GM21576 (cell line): Measurements from ENCODE around the gene PRKD2.

Experiments used
- ATAC-seq: cut with Tn5 transposase; IDR thresholded peaks from one replicate; pipeline ENCODE4 v1.9.1; 2021; ENCODE audit warnings: mild to moderate bottlenecking, moderate library complexity; ENCODE audit not compliant: unreplicated experiment

The PRKD2 gene

DNA sequence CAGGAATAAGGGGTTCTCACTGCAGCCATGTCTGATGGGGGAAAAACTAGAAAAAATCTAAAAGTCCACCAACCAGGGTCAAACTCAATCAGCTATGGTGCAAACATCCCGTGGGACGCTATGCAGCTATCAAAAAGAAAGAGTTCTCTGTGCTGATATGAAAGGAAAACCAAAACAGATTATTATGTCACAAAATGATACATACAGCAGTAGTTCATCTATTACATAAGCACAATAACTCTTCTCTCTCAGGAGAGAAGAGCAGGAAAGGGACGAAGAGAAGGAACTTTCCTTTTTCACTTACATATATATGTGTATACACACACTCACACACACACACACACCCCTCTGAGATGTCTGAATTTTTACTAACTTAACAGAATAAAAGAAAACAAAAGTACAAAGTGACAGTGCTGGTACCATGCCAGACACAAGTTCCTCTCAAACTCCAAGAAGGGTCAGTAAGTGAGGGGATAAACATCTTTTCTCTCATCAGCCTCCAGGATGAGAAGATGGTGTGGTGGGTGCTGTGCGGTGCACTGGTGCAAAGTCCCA, 26.1 kb upstream of the PRKD2 start:
- ATAC-seq: no peak

DNA sequence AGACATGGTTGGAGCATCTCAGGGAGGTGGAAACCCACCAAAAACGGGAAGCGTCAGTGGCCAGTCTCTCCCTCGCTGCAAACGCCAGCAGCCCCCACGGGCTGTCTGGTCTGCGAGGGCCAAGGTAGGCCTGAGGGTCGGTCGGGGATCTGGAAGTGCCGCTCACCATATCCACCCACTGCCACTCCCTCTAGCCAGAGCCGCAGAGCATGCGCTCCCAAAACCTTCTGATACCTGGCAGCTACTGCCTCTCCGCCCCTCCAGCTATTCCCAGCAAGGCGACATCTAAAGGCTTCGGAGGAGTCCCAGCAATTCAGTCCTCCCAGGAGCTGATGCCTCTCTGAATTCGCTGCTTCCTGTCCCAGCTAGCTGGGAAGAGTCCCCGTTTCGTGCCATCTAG, 24.5 kb upstream of the PRKD2 start:
- ATAC-seq: no peak

DNA sequence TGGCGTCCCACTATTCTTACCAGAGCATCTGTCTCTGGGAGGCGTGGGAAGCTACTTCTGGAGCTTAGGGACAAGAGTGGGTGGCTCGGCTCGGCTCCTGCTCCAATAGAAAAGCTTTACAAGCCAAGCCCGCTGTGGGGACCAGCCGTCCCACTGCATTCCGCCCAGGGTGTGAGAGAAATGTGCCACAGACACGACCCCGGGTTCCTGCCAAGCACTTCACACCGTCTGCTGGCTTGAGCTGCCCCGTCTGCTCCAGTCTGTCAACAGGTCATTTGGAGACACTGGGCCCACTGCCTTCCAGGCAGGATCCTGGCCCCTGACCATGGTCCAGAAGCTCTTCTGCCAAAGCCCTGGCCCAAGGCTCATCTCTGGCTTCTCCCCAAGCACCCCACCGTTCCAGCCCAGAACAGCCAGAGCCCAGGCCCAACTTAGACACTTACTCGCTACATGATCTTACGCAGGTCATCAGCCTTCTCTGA, 22.4 kb upstream of the PRKD2 start:
- no peak for ATAC-seq

DNA sequence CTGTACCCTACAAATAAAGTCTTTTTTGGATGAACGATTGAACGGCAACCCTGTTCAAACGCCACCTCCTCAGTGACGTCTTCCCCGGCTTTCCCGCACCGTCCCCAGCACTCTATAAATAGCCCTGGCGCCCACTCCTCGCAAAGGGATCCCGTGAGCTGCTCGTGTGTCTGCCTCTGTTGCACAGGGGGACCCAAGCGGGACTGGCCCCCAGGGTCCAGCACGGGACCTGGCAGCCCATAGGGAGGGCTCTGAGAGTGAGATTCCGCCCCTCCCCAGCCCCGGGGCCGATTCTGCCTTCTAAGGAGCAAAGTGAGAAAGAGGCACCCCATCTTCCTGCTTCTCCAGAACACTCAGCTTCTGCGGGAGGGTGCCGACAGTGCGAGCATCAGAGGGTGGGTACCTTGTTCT, 20.9 kb upstream of the PRKD2 start:
- ATAC-seq: no peak

DNA sequence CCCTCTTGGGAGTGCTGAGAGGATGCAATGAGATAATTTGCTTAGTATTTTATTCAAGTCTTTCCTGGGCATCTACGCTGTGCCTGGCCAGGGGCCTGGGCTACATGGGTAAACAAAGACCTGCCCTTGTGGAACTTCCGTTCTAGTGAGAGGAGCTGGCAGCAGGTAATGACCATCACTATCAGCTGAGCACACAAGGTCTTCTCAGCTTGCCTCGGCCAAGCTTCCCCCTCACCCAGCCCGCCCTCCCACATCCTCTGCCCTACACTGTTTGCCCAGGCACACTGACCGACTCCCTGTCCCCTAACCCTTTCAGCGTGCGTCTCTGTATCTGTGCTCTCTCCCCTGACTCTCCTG, 20.4 kb upstream of the PRKD2 start:
- no peak for ATAC-seq

DNA sequence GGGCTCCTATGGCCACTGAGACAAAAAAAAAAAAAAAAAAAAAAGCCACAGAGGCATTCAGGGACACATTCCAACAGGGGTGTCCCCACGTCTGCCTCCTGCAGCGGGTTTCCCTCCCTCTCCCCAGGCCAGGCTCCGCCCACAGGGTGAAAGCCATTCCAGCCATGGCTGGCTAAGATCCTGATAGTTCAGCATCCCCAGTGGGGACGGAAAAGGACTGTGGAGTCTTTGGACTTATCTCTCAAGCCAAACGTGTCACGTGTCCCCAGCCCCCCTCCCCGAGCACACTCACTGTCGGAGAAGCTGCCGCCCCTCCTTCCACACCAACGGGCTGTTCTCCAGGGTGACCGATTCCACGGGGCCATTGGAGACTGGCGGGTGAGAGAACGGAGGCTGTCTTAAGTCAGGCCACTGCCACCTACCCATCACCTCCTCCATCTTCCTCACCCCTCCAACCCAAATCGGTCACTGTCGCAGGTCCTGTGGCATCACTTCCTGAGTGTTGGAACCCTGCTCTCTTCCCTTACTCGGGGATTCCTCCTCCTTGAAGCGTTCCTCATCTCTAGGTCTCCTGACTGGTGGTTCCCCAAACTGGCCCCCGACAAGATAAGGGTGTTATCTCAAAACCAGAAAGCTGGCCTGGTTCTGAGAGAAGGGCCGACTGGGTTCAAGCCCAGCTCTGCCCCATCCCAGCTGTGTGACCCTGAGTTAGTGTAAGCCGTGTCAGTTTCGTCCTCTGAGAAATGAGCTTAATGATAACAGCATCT, 19.8 kb upstream of the PRKD2 start:
- ATAC-seq: no peak

DNA sequence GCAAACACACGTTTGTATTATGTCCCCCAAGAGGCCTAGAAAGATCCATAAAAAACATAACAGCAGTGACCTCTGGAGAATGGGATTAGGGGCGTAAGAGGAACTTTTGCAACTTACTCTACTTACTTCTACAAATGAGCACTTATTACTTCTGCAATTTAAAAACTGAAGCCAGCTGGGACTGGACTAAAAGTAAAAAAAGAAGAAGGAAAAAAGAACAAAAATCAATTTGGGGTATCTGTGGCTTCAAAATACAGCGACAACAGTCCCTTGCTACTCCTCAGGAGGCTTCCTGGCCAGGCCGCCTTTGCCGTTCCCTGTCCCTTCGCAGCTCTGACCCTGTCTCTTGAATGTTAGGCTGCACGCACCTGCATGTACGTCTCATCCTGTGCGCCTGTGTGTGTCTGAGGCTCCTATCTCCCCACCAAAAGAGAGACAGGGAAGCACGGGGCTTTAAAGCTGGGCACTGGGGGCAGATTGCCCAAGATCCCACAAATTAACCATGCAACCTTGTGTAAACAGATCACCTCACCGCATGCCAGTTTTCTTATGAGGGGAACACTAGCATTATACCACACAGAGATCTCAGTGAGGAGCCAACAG, 16.9 kb upstream of the PRKD2 start:
- ATAC-seq: no peak

DNA sequence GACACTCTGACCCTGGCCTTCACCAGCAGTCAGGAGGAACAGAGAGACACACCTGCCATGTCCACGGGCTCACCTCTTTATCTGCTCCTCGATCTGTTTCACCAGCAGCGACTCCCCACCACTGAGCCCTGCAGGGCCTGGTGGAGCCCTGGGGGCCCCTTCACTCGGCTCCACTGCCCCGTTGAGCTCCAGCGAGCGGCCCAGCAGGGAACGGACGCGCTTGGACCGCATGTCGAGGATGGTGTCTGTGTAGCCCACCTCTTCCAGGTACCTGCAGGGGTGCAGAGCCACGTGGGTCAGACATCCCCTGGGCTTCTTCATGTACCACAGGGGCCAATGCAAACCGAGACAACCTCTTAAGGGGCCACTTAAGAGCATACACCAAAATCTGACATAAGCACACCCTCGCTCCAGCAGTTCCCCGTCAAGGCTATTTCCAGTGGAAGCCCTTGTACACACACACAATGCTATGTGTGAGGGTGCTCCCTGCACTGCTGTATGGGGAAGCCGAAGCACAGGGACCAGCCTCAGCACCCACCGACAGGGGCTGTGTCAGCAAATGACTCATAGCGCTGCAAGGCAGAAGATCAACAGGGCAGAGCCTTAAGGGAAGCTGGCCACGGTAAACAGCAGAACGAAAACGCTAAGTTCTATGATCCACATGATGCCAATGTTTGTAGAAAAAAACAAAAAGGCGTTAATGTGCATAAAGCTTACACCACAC, 16.2 kb upstream of the PRKD2 start:
- no peak for ATAC-seq

DNA sequence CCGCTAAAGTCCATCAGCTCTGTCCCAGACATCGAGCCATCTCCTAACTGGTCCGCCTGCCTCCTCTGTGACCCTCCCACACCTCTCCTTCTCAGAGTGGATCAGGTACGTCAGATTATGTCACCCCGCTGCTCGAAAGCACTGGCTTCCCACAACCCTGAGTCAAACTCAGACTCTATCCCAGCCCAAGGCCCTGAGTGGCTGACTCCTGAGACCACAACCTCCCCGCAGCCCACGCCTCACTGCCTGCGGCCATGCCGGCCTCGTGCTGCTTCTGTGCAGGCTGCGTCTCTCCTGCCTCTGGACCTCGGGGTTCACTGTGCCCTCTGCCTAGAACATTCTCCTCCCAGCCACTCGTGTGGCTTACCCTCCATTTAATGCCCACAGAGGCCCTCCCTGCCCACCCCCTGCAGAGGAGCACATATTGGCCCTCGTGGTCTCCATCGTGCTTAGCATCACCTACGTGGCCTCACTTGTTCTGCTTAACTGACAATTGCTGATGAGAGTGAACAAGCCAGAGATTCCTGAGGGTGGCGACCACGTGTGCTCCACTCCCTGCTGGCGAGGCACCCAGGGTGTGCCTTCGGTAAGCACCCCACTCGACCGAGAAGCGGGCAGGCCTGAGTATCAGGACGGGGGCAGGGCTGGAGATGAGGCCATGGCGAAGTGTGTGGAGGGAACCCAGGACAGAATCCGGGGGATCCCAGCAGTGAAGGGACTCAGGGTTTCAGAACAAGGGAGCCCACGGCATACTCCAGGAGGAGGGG, 15.4 kb upstream of the PRKD2 start:
- no peak for ATAC-seq

DNA sequence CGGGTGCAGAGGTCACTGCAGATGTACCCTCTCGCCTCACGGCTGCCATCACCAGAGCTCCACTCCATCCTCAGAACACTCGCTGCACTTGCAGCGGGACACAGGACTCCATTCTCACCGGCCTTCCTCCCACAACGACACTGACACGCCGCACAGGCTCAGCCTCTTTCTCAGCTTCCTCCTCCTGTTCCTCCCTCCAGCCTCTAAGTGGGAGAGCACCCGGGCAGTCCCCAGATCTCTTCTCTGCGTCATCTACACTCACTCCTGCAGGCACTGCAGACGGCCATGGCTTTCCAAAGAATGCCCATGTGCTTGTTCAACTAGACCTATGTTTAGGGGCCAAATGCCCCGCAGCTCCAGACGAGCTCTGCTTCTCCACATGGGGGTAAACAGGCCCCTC, 14.7 kb upstream of the PRKD2 start:
- ATAC-seq: no peak

DNA sequence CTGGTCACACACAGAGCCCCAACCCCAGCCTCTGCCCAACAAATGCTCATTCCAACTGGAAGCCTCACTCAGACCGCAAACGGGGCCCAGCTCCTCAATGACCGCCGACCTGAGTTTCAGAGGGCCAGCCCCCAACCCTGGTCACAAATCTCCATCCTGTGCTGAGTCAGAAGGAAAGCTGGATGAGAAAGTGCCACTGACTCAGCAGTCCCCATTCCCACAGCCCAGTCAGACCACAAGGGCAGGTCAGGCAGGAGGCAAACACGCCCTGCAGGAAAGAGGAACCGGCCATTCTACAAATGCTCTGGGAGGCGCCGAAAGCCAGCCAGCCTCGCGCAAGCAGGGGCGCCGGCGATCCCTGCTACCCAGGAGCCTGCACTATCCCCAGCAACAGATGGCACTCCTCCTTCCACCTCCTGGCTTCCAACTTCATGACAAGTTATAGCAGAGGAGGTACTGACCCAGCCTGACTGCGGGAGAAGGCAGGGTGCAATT, 14.1 kb upstream of the PRKD2 start:
- no peak for ATAC-seq

DNA sequence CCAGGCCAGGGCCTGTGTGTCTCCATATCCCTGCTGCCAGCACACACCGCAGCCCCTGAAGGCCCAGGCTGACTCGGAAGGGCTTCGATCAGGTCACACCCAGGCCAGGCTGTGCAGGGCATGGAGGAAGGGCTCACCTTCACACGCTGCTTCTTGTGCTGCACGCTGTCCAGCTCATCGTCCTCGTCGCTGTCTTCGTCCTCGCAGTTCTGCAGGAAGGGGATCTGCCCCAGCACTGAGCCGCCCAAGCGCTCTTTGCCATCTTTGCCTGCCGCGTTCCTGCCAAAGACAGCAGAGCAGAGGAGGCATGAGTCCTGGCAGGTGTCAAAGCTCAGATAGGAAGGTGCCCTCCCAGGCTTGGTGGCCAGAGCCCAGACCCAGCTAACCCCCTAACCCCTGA, 13.7 kb upstream of the PRKD2 start:
- ATAC-seq: no peak

DNA sequence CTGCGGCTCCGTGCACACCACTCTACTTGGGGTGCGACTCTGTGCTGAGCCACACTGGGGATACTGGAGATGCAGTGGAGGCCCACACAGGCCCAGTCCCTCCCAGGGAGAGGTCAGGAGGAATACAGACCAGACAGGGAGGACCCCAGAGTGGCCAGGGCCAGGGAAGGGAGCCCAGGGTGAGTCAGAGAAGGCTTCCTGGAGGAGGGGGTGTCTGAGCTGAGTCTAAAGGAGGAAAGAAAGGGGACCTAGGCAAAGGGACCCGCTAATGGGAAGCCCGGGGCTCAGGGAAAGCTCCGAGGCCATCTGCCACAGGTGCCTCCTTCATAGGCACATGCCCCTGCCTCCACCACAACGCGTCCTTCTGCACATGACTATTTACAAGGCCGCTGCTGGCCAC, 13.3 kb upstream of the PRKD2 start:
- no peak for ATAC-seq

DNA sequence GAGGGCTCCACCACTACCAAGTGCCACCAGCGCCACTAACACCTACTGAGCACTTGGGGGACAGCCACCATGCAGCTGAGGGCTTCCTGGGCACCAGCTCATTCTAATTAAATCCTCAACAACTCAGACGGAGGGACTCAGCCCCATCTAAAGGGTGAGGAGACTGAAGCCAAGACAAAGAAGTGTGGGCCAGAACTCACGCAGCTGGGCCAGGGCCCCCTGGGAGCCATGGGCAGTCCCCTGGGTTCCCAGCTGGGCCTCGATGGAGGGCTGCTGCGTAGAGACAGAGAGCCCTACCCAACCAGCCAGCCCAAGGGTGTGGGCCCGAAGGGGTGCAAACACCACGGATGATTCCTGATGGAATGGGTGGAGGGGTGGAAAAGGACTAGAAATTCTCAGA, 12.8 kb upstream of the PRKD2 start:
- no peak for ATAC-seq

DNA sequence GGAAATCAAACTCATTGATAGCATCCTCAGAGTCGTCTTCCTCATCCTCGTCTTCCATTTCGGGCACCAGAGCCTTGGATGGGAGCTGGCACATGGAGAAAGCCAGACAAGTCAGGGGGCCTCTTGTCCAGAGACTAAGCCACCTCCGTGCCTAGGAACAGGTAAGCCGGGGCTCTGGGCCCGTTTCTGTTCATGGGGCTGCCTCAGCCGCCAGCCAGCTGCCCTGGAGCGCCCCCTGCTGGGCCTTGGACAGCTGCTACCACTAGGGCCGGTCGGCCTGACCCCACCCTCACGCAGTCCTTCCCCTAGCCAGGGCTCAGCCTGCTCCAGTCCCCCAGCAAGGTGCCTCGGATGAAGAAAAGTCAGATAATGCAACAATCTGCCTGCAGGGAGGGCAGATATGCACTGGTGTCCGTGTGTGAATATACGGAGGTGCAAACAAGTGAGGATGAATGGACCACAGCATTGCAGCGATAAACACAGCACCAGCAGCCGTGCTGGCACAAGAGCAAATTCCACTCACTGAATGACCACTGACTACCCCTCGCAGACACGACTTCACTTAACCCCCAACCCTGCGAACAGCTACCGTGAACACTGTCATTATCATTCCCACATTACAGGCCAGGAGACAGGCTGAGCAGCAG, 11.9 kb upstream of the PRKD2 start:
- ATAC-seq: no peak

DNA sequence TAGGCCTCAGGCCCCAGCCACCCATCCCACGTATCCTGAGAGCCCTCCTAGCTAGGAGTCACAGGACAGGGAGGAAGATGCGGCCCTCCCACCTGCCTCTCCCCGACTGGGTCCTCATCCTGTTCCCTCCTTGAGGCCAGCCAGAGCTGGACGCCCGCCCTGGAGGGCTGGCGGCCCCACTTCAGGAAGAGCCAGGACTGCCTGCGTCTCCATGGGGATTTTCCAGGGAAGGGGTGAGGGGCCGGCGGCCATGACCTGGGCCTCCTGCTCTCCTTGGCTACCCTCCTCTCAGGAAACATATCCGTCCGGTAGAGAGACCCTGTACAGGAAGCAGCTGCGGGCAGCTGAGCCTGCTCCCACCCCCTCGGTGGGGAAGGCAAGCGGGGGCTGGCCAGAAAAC, 11.3 kb upstream of the PRKD2 start:
- no peak for ATAC-seq

DNA sequence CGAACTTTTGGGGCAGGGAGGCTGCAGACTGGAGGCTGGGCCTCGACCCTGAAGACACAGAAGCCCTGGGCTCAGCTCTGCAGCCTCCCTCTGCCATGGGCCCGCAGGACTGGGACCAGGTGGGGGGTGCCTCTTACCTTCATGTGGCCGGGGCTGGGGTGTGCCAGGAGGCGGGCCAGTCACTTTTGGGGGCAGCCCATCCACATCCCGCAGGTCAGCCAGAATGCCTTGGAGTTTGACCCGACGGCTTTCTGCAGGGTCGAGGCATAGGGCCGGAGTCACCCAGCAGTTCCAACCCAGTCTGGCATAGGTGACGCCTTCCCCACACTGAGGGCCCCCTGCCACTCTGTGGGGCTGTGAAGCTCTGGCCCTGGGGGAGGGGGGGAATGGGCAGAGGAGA, 10.8 kb upstream of the PRKD2 start:
- no peak for ATAC-seq

DNA sequence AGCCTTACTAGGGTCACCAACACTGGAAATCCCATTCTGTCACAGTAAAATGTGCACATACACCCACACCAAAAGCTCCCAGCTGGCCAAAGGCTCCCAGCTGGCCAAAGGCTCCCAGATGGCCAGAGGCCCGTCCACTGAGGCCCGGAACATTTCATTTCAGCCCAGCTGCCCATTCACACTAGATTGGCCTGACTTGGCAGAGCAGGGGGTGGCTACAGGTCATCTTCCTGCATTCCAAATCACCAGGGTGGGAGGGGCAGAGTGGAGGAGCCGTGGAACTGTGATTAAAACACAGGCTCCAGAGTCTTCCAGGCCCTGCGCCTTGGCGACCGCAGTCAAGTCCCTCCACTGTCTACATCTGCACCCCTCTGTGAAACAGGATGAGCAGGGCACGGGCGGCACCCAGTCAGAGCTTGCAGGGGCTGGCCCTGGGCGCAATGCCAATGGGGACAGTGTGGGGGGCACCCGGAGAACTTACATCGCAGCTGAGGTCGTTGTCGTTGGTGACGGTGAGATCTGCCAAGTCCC, 10.1 kb upstream of the PRKD2 start:
- no peak for ATAC-seq

DNA sequence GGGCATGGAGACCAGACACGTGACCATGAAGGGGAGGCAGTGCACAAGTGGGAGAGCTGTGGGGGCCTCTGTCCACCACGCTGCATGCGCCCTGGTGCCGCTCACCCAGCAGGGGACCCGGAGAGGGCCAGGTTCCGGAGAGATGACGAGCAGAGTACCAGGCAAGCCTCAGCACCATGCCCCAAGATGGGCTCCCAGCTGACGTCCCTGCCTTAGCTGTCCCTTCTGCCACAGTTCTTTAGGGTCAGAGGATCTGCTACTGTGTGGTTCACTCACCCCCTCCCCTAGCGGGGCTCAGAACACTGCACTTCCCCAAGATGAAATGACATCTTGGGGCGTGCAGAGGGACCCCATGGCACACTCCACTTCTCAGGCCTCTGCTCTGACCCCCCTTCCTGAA, 9.6 kb upstream of the PRKD2 start:
- ATAC-seq: no peak

DNA sequence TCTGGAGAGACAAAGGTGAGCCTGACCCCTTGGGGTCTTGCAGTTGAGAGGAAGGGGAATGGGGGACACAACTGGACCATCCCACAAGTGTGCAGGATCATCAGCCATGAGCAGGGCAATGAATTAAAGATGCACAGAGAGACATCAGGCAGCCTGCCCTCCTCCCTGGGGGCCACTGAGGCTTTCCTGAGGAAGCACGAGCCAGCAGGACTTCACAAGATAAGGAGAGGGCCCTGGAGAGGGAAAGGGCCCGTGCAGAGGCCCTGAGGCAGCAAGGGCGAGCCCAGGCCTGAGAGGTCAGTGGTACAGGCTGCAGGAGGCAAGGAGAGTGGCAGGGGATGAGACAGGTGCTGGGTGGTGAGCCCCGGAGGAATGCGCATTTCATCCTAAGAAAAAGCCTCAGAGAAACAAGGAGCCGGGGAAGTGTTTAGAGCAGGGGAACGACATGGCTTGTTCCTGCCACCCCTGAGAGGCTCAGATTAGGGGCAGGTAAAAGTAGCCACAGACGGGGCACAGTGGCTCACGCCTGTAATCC, 9.0 kb upstream of the PRKD2 start:
- ATAC-seq: no peak
